Measurements from ENCODE around the gene USH1C.

The USH1C gene

GRCh38 chr11:17478070-17478469 lies 66.1 kb downstream of the USH1C start:
- no peak overlapping the region for H3K4me3 ChIP-seq (ENCODE audit: low read length)
- TF ChIP-seq ZNF274 (IDR thresholded peaks at IDR 0.05; ENCODE audit: low read depth, low read length), result no peak

- no peak overlapping the region for H3K4me3 ChIP-seq (ENCODE audit: low read length)
- TF ChIP-seq ZNF274 (IDR thresholded peaks at IDR 0.05; ENCODE audit: low read depth, low read length), result no peak
Measured at GRCh38 chr11:17477361-17477760, 66.9 kb downstream of the USH1C start.

GRCh38 chr11:17477084-17477333 lies 67.2 kb downstream of the USH1C start:
- no peak overlapping the region for H3K4me3 ChIP-seq (ENCODE audit: low read length)
- no peak for TF ChIP-seq ZNF274 (IDR thresholded peaks at IDR 0.05; ENCODE audit: low read depth, low read length)

GRCh38 chr11:17476317-17477083 lies 67.7 kb downstream of the USH1C start, which contains the start of gene ABCC8:
Gene ABCC8 (minus strand): TSS chr11:17476845. CDS start chr11:17476776, 69 bp downstream.
- no peak for TF ChIP-seq ZNF274 (IDR thresholded peaks at IDR 0.05; ENCODE audit: low read depth, low read length)
- H3K4me3 ChIP-seq (ENCODE audit: low read length), result no peak within 1 kb of the TSS

- no peak overlapping the region for H3K4me3 ChIP-seq (ENCODE audit: low read length)
- no peak for TF ChIP-seq ZNF274 (IDR thresholded peaks at IDR 0.05; ENCODE audit: low read depth, low read length)
Measured at GRCh38 chr11:17475666-17476316, 68.4 kb downstream of the USH1C start.

GRCh38 chr11:17473071-17473744 lies 71.0 kb downstream of the USH1C start:
- no peak for TF ChIP-seq ZNF274 (IDR thresholded peaks at IDR 0.05; ENCODE audit: low read depth, low read length)
- no peak overlapping the region for H3K4me3 ChIP-seq (ENCODE audit: low read length)

- H3K4me3 ChIP-seq (ENCODE audit: low read length), result no peak overlapping the region
- TF ChIP-seq ZNF274 (IDR thresholded peaks at IDR 0.05; ENCODE audit: low read depth, low read length), result no peak
Measured at GRCh38 chr11:17472467-17472866, 71.7 kb downstream of the USH1C start.

GRCh38 chr11:17471501-17471900 lies 72.7 kb downstream of the USH1C start:
- TF ChIP-seq ZNF274 (IDR thresholded peaks at IDR 0.05; ENCODE audit: low read depth, low read length), result no peak
- no peak overlapping the region for H3K4me3 ChIP-seq (ENCODE audit: low read length)

- no peak overlapping the region for H3K4me3 ChIP-seq (ENCODE audit: low read length)
- no peak for TF ChIP-seq ZNF274 (IDR thresholded peaks at IDR 0.05; ENCODE audit: low read depth, low read length)
Measured at GRCh38 chr11:17469998-17470397, 74.2 kb downstream of the USH1C start.

- no peak for TF ChIP-seq ZNF274 (IDR thresholded peaks at IDR 0.05; ENCODE audit: low read depth, low read length)
- H3K4me3 ChIP-seq (ENCODE audit: low read length), result no peak overlapping the region
Measured at GRCh38 chr11:17468122-17468521, 76.1 kb downstream of the USH1C start.

- no peak overlapping the region for H3K4me3 ChIP-seq (ENCODE audit: low read length)
- TF ChIP-seq ZNF274 (IDR thresholded peaks at IDR 0.05; ENCODE audit: low read depth, low read length), result no peak
Measured at GRCh38 chr11:17463546-17464174, 80.6 kb downstream of the USH1C start.

GRCh38 chr11:17462940-17463339 lies 81.3 kb downstream of the USH1C start:
- no peak overlapping the region for H3K4me3 ChIP-seq (ENCODE audit: low read length)
- TF ChIP-seq ZNF274 (IDR thresholded peaks at IDR 0.05; ENCODE audit: low read depth, low read length), result no peak

- no peak for TF ChIP-seq ZNF274 (IDR thresholded peaks at IDR 0.05; ENCODE audit: low read depth, low read length)
Measured at GRCh38 chr11:17460406-17460805, 83.8 kb downstream of the USH1C start.

GRCh38 chr11:17459236-17459896 lies 84.8 kb downstream of the USH1C start:
- no peak overlapping the region for H3K4me3 ChIP-seq (ENCODE audit: low read length)
- TF ChIP-seq ZNF274 (IDR thresholded peaks at IDR 0.05; ENCODE audit: low read depth, low read length), result no peak

More at GRCh38 chr11:17460406-17460805, 83.8 kb downstream of the USH1C start:
- no peak overlapping the region for H3K4me3 ChIP-seq (ENCODE audit: low read length)
